OCI-LY3 (cell line): ENCODE measurements around the gene HCK.
"Not testable (repeated sequence)": the region's sequence is repeated elsewhere in the genome, so short reads cannot be mapped to it uniquely, and the experiment has no call there.

Source experiments
- H2AFZ ChIP-seq: fragments of 200-600, 300-600 bp; shearing (Covaris generic); 2 replicates; pipeline ENCODE4 v1.6.0; 2014; ENCODE audit warnings: antibody characterized with exemption, low read depth, low read length
- H3K27ac ChIP-seq: fragments of 200-600, 300-600 bp; sonication (generic); 2 replicates; pipeline ENCODE4 v1.5.1; 2014; ENCODE audit warnings: mild to moderate bottlenecking, low read length, moderate library complexity, mixed read lengths
- H3K27me3 ChIP-seq: fragments of 200-600, 300-600 bp; sonication (generic); 2 replicates; pipeline ENCODE4 v1.6.1; 2014; ENCODE audit warnings: low read depth, low read length, mixed read lengths
- H3K36me3 ChIP-seq: fragments of 200-600, 300-600 bp; sonication (generic); replicated peaks from 2 replicates; pipeline ENCODE3; 2014; ENCODE audit warnings: low read depth, low read length, mixed read lengths
- H3K4me1 ChIP-seq: fragments of 300-600, 200-600 bp; sonication (generic); 2 replicates; pipeline ENCODE4 v1.6.1; 2014; ENCODE audit warnings: low read length, mixed read lengths
- H3K4me2 ChIP-seq: fragments of 200-600, 300-600 bp; sonication (generic); 2 replicates; pipeline ENCODE4 v1.6.1; 2014; ENCODE audit warnings: low read length, mixed read lengths
- H3K4me3 ChIP-seq: fragments of 300-600, 200-600 bp; sonication (generic); 2 replicates; pipeline ENCODE4 v1.5.1; 2014; ENCODE audit warnings: antibody characterized with exemption, mild to moderate bottlenecking, low read length, moderate library complexity
- H3K79me2 ChIP-seq: fragments of 300-600, 200-600 bp; shearing (Covaris generic); 2 replicates; pipeline ENCODE4 v1.6.1; 2014; ENCODE audit warnings: mild to moderate bottlenecking, low read length, mixed read lengths
- H3K9ac ChIP-seq: fragments of 300-600, 200-600 bp; shearing (Covaris generic); 2 replicates; pipeline ENCODE4 v1.6.0; 2014; ENCODE audit warnings: mild to moderate bottlenecking, low read length, moderate library complexity
- H3K9me3 ChIP-seq: fragments of 200-600, 300-600 bp; shearing (Covaris generic); 2 replicates; pipeline ENCODE4 v1.6.1; 2014; ENCODE audit warnings: low read length, mixed read lengths; ENCODE audit not compliant: insufficient read depth
- H4K20me1 ChIP-seq: fragments of 200-600, 300-600 bp; sonication (generic); 2 replicates; pipeline ENCODE4 v1.6.1; 2016; ENCODE audit warnings: low read length, mixed read lengths; ENCODE audit not compliant: insufficient read depth
- EZH2phosphoT487 ChIP-seq: fragments of 200-600 bp; shearing (Covaris generic); IDR thresholded peaks from 2 replicates; pipeline ENCODE4 v1.6.1; 2018; ENCODE audit warnings: antibody characterized with exemption, mixed run types, low read depth
- TF ChIP-seq, protein P1 (sequence below): fragments of 200-600, 300-600 bp; sonication (generic); IDR thresholded peaks from 2 replicates; pipeline ENCODE4 v1.5.1; 2014; ENCODE audit warnings: antibody characterized with exemption, low read length, low read depth

Gene HCK

DNA sequence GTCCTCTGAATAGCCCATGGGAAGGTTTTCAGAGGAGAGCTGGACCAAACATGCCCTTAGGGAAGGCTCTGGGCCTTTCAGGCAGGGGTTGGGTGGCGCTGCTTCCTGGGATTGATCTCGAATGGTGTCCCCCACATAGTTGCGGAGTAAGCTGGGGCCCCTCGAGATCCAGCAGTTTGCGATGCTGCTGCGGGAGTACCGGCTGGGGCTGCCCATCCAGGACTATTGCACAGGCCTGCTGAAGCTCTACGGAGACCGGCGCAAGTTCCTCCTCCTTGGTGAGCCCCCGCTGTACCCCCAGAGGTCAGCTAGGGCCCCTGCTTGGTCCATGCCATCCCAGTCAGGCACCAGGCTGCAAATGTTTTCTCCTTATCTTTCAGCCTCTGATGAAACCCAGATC, 22.5 kb upstream of the HCK start:
- Histone ChIP-seq H3K9me3 (no peaks in the 10 kb centered on the region), H3K4me2 (no peak overlapping the region), H4K20me1 (no peaks in the 10 kb centered on the region), H3K79me2 (no peaks in the 10 kb centered on the region), H3K4me1 (peaks cover 35% of the 10 kb centered on the region), H3K27ac (no peak overlapping the region), H2AFZ (no peak overlapping the region), H3K4me3 (no peak overlapping the region), H3K9ac (no peak overlapping the region), H3K27me3 (no peaks in the 10 kb centered on the region), H3K36me3 (no peaks in the 10 kb centered on the region)
- TF ChIP-seq, protein P1, sequence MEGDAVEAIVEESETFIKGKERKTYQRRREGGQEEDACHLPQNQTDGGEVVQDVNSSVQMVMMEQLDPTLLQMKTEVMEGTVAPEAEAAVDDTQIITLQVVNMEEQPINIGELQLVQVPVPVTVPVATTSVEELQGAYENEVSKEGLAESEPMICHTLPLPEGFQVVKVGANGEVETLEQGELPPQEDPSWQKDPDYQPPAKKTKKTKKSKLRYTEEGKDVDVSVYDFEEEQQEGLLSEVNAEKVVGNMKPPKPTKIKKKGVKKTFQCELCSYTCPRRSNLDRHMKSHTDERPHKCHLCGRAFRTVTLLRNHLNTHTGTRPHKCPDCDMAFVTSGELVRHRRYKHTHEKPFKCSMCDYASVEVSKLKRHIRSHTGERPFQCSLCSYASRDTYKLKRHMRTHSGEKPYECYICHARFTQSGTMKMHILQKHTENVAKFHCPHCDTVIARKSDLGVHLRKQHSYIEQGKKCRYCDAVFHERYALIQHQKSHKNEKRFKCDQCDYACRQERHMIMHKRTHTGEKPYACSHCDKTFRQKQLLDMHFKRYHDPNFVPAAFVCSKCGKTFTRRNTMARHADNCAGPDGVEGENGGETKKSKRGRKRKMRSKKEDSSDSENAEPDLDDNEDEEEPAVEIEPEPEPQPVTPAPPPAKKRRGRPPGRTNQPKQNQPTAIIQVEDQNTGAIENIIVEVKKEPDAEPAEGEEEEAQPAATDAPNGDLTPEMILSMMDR: no peak
- TF ChIP-seq EZH2phosphoT487: no peak

DNA sequence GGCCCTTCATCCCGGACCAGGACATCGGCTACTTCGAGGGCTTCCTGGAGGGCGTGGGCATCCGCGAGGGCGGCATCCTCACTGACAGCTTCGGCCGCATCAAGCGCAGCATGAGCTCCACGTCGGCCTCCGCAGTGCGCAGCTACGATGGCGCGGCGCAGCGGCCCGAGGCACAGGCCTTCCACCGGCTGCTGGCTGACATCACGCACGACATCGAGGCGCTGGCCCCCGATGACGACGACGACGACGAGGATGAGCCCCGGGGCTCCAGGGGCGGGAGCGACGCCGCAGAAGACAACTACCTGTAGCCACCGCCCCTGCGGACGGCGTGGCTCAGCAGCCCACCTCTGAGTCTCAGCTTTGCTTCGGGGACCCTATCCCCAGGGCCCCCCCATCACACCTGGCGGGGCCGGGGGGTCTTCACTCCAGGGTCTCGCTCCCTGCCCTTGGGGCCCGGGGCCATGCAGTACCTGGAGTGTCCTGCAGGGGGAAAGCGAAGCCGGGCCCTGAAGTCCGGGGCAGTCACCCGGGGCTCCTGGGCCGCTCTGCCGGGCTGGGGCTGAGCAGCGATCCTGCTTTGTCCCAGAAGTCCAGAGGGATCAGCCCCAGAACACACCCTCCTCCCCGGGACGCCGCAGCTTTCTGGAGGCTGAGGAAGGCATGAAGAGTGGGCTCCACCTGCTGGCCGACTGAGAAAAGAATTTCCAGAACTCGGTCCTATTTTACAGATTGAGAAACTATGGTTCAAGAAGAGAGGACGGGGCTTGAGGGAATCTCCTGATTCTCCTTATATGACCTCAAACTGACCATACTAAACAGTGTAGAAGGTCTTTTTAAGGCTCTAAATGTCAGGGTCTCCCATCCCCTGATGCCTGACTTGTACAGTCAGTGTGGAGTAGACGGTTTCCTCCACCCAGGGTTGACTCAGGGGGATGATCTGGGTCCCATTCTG, 20.8 kb upstream of the HCK start:
- no peaks in the 10 kb centered on the region for H3K27me3 ChIP-seq
- peaks cover 48% of the 10 kb centered on the region for H3K4me1 ChIP-seq
- no peaks in the 10 kb centered on the region for H3K36me3 ChIP-seq
- peak overlapping the region; percentile 92 for H3K4me2 ChIP-seq
- H3K27ac ChIP-seq: no peak overlapping the region
- TF ChIP-seq, protein P1: peak; percentile 100
- TF ChIP-seq EZH2phosphoT487: no peak
- H2AFZ ChIP-seq: peak overlapping the region; percentile 88
- peak overlapping the region; percentile 61 for H3K9ac ChIP-seq
- no peaks in the 10 kb centered on the region for H3K9me3 ChIP-seq
- H3K4me3 ChIP-seq: peak overlapping the region; percentile 78
- H4K20me1 ChIP-seq: no peaks in the 10 kb centered on the region
- no peaks in the 10 kb centered on the region for H3K79me2 ChIP-seq

DNA sequence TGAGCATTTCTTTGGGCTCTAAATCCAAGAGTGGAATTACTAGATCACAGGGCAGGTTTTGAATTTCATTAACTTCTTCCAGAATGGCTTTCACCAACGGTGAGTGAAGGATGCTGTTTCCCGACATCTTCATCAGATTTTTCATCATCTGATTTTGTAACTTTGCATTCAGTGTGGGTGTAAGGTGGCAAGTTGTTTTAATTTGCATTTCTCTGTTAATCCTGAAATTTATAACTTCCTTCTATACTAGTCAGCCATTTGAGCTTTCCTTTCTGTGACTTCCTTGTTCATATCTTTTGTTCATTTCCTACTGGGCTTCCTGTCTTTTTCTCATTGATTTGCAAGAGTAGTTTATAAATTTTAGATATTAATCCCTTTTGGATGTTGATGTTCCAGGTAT, 18.7 kb upstream of the HCK start:
- Histone ChIP-seq H3K4me1 (peaks cover 68% of the 10 kb centered on the region), H3K9ac (peak overlapping the region; percentile 86), H3K9me3 (peaks cover 14% of the 10 kb centered on the region; the same call in 1 of the 2 replicates), H3K4me3 (peak overlapping the region; percentile 26), H3K79me2 (0 out of 2 replicates have a peak, but pooled peaks cover 4% of the 10 kb centered on the region), H3K27ac (peak overlapping the region; percentile 94), H3K27me3 (no peaks in the 10 kb centered on the region), H2AFZ (peak overlapping the region; percentile 60), H3K36me3 (peaks cover 14% of the 10 kb centered on the region), H3K4me2 (peak overlapping the region; percentile 84), H4K20me1 (no peaks in the 10 kb centered on the region)
- TF ChIP-seq, protein P1: no peak
- no peak for TF ChIP-seq EZH2phosphoT487

DNA sequence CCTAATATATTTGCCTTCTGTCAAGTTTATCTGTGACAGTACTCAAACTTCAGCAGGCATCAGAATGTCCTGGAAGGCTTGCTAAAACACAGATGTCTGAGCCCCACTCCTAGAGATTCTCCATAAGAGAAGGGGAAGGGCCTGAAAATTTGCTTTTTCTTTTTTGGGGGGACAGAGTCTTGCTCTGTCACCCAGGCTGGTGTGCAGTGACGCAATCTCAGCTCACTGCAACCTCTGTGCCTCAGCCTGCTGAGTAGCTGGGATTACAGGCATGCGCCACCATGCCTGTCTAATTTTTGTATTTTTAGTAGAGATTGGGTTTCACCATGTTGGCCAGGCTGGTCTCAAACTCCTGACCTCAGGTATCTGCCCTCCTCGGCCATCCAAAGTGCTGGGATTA, 18.3 kb upstream of the HCK start:
- Histone ChIP-seq H2AFZ (peak overlapping the region; percentile 60), H3K9ac (peak overlapping the region; percentile 86)

More for the DNA sequence above, 18.3 kb upstream of the HCK start:
- not testable (repeated sequence) for H3K27me3 ChIP-seq, H4K20me1 ChIP-seq, H3K79me2 ChIP-seq
- Histone ChIP-seq H3K4me3 (peak overlapping the region; percentile 58), H3K27ac (peak overlapping the region; percentile 94), H3K9me3 (peaks cover 16% of the 10 kb centered on the region; the same call in 1 of the 2 replicates), H3K4me1 (peaks cover 72% of the 10 kb centered on the region), H3K36me3 (peaks cover 16% of the 10 kb centered on the region), H3K4me2 (peak overlapping the region; percentile 84)
